Measurements from ENCODE around the gene SLC4A4.

Gene SLC4A4

DNA sequence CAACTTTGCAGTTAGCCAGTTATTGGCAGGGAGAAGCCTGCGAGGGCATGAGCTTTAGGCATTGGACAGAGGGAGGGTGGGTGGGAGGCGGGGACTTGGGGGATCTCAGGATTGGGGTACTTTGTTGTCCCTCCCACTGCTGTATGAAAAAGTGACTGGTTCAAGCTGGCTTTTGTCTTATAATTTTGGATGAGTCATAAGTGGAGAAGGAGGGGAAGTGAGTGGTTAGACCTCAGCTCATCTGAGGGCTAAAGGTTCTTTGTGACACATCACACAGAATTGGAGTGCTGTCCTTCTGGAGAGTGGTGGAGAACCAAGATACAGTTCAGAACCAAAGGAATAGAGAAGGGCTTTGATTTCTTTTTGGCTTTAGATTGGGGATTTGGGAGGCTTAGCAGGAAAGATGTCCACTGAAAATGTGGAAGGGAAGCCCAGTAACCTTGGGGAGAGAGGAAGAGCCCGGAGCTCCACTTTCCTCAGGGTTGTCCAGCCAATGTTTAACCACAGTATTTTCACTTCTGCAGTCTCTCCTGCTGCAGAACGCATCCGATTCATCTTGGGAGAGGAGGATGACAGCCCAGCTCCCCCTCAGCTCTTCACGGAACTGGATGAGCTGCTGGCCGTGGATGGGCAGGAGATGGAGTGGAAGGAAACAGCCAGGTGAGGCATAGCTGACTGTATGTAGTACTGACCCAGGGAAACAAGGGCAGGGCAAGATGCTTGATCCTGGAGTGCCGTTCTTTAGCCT lies at the start of gene SLC4A4:
Gene SLC4A4, plus strand, starts transcription at position 175 of the 748 bp plus-strand sequence.
- no peak for DNase-seq

DNA sequence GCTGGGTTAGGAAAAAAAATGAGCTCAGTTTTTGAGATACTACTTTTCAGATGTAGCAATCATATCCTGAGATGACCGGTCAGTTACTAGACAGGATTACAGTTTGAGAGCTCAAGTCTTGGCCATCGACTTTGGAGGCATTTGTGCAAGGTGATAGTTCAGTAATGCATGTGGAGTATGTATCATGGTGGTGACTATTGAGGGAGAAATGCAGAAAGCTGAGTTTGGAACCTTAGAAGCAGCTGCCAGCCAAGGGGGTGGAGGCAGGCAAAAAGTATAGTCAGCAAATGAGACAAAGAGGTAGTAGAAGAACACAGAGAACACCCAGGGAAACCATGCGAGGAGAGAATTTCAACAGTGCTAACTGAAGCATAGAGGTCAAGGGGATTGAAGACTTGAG lies 48.7 kb upstream of the SLC4A4 start:
- DNase-seq: peak in 4 of 58 donors; percentile 9 to 22 (median 13)

DNA sequence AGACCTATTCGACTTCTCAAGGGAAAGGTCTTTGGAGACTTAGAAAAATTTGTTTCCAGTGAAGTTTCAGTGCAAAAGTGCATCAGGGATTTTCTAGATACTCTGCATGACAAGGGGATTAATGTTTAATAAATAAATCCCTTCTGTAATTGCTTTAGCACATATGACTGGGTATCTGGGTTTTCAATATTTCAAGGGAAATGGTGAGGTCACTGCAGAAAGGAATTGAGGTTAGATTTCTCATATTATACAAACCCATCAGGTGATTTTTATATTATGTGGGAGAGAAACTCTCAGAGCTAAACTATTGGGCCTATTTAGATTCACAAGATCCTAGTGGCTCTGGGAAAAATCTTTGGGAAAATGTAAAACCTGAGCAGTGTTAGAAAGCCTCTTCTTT lies 48.3 kb upstream of the SLC4A4 start:
- no peak for DNase-seq

DNA sequence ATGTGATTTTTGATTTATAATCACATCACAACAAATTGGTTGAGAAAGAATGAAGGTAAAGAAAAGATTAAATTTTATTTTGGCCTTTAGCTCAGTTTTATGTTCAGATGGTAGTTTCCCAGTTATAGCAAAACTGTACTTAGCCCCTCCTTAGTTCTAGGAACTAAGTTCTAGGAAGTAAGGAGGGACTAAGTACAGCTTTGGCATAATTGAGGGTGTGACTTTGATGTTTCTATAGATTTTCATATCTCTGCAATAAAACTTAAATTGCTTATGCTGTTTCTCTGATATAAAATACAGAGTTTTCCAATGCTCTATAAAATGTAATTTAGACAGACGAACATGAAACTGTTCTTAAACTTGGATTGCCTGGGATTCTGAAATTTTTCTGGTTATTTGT lies 46.6 kb upstream of the SLC4A4 start:
- no peak for DNase-seq

DNA sequence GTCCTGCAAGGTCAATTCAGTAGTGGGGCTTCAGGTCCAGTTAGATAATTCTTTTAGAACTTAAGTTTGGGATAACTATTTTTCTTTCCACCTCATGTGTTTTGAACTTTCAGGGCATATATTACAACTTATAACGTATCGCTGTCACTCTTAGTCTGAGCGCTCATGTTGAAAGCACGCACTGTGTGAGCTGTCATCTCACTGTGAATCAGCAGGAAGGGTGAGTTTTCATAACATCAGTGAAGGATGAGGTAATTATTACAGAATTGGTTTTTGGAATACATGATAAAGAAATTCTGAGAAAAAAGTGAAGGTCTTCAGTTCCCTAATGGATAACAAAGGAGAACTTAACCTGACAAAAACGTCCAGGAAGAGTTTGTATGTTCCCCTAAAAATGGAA lies 45.1 kb upstream of the SLC4A4 start:
- no peak for DNase-seq

DNA sequence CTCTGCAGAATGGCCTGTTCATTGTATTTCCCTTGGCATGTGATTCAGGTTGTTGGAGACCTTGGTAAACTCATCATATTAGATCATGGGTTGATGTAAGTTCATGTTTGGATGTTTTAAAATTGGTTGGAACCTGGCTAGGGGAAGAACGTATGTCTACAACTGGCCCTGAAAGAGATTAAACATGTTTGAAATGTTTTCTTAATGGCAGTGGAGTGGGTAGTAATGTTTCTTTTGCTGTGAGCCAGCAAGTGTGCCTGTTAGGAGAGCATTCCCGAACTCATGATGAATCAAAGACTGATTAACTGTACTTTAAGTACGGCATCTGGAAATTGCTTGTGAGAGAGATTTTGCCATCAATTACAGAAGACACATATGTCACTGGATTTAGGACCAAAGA lies 44.5 kb upstream of the SLC4A4 start:
- no peak for DNase-seq

DNA sequence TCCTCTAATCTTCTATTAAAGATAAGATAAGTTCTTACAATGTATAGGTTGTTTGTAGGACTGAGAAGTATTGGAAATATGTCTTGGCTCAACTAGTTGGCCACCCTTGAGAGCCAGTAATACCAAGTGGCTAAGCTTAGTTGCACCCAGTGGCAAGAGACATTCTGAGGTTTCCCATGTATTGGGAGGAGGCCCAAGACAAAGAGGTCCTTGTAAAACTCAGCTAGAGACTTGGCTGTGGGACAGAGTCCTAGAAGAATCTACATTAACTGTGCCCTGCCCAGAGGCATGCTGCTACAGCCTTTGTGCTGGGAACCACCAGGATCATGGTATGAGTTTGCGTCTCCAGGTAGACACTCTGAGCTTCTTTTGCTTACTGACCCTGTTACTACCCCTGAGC lies 41.9 kb upstream of the SLC4A4 start:
- DNase-seq: peak in 28 of 58 donors; percentile 8 to 78 (median 34)

DNA sequence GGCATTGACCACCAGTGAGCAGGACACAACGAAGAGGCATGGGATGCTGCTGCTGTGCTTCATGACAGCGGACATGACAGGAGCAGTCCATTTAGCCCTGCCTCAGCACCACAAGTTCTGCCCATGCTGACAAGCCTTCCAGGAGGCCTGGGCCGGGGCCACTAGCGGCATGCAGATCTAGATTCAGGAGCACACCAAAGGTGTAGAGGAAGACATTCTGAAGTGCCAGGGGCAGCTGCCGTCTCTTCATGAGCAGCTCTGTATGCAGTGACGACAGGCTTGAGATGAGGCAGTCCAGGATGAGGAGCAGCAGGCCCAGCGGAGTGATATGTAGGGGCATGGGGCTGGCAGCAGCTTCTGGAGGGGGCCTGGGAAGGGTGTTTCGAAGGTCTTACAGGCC lies 38.5 kb upstream of the SLC4A4 start:
- DNase-seq: no peak

DNA sequence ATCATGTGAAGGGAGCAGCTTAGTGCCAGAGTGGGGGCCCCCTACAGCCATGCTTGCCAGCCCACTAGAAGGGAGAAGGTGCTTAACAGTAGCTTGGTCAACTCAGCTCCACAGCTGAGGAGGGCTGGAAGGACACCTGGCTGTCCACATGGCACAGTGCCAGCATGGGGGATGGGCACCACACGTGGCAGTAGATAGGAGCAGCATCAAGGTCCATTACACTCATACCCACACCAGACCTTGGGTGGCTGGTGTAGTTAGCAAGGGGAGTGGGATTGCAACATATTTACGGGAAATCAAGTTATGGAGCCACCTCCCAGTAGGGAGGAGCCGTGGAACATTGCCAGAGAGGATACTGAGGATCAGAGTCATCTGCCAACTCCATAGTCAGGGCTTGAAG lies 37.9 kb upstream of the SLC4A4 start:
- DNase-seq: peak in 1 of 58 donors; percentile 3

DNA sequence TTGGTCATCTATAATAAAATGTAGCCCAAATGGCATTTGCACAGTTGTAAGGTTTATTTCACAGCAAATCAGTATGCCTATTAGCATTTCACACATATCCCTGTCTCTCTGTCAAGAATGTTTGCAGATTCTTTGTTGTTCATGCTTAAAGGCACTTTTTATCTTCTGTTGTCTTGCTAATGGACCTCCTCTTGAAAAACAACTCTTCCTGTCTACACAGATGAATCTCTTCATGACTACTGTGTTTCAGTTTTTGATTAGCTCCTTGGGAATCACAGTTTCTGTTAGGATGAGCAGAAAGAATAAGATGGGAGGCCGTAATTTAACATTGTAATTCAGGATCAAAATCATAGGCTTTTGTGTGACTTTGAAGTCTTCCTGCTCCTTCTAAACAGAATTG lies 35.5 kb upstream of the SLC4A4 start:
- DNase-seq: no peak

DNA sequence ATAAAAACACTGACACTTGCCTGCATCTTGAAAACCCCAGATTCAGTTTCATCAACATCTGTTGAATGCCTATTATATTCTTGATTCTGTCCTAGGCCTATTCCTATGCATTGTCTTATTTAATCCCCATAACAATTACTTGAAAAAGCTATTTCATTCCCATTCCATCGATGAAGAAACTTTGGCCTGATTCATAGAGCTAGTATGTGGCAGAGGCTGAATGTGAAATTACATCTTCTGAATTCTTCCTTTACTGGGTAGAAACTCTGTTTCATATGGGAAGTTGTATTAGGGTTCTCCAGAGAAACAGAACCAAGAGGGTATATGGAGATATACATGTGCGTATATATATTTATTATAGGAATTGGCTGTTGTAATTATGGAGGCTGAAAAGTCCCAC lies 35.0 kb upstream of the SLC4A4 start:
- no peak for DNase-seq

DNA sequence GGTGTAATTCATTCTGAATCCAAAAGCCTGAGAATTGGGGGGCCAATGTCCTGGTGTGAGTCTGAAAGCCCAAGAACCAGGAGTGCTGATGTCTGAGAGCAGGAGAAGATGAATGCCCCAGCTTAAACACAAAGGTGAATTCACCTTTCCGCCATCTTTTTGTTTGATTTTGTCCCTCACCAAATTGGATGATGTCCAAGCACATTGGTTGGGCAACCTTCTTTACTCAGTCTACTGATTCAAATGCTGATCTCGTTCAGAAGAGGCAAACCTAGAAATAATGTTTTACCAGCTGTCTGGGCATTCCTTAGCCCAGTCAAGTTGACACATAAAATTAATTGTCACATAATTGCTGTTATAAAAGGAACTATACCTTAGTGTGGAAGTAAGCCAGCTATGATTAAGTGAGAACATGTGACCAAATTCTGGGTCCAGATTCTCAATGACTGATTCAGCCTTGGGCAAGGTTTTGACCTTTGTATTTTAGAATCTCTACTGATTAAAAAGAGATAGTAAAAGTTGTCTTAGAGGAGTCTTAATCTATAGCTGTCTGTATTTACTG lies 34.5 kb upstream of the SLC4A4 start:
- DNase-seq: no peak

DNA sequence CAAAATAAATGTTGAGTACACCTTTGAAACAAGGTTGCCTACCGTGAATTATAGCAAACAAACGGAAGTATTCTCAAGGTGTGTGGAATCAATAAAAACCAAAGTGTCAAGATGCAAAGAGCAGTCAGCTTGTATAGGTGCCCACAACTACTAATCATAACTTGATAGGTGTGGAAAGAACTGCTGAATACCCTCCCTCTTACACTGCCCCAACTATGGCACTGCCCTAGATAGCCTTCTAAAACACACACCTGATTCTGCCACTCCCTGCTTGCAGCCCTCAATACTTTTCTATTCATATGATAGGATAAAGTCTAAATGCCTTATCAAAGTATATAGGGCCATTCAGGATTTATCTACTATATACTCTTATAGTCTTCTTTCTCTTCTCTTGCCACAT lies 31.1 kb upstream of the SLC4A4 start:
- DNase-seq: no peak

DNA sequence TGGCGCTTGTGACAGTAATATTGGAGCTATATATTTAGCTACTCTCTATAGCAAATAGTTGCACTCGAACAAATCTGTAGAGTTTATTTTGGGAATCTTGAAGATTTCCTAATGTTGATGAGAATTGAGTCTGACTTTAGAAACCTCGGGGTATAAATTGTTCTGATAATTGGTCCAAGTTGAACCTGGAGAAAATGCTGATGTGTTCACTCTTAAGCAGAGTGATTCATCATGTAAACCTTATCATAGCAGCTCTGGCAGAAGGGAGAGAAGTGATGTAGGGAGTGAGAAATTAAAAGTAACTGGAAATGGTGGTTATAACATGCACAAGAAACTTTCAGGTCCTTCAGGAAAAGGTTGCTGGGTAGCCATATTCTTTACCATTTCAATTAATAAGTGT lies 16.4 kb upstream of the SLC4A4 start:
- DNase-seq: no peak

DNA sequence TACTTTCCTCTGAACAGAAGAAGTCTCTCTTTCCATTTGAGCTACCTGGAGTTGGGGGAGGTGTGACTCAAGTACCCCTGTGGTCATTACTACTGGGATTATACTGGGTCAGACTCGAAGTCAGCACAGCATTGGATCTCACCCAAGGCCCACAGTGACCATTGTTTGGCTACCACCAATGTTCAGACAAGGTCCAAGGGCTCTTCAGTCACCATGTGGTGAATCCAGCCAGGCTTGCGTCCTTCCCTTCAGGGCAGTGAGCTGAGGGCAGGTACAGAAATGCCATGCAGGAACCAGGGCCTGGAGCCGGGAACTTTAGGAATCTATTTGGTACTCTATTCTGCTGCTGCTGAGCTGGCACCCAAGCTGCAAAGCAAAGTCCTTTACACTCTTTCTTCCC lies 5.5 kb upstream of the SLC4A4 start:
- no peak for DNase-seq

DNA sequence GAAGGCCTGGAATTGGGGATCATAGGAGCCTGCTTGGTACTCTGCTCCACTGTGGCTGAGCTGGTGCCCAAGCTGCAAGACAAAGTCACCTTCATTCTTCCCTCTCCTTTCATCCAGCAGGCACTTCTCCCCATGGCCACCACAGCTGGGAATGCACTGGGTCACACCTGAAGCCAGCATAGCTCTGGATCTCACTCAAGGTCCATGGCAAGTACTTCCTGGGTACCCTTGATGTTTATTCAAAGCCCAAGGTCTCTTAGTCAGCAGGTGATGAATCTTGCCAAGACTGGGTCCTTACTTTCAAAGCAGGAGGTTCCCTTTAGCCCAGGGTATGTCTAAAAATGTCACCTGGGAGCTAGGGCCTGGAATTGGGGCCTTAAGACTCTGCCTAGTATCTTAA lies 4.9 kb upstream of the SLC4A4 start:
- no peak for DNase-seq

DNA sequence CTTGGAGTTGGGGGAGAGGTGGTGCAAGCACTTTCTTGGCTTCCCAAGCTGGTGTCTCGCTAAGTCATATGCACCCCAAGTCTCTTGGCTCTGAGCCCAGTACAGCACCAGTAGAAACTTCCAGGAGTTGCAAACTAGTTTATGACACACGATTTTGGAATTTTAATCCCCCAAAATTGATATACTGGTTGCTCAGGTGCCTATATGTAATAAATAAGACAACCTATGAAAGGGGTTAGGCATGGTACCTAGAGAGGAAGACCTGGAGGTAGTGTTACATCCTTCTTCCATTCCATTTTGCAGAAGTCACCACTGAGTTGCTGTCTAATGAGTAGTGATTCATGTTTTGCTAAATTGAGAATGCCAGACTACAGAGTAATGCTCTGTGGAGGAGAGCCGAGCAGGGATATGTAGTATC lies 4.3 kb upstream of the SLC4A4 start:
- no peak for DNase-seq

DNA sequence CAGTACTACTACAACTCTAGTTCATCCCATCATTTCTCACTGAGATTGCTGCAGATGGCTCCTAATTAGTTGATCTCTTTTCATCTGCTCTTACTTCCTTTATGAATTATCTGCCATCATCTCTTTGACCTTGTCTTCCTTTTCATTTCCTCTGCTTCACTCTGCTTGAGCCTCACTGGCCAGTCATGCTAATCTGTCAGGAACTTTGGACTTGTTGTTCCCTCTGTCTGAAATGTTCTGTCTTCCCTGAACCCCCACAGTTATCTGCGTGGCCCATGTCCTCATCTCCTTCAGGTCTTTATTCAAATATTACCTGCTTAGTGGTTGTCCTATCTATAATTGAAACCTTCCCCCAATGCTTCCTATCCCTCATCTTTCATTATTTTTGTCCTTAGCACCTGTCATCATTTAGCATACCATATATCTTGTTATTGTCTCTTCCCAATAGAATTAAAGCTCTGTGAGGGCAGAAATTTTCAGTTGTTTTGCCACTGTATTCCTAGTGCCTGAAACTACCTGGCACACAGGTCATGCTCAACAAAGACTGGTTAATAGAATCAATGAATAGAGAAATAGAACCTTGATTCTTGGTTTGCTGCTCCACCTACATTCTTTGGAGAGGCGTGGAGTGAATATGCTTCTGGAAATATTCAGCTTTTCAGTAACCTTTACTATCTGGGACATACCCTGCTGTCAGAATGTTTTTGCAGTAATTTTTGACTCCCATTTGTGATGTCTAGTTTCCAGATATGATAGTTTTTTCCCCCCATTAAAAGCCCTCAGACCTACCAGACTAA lies 5.0 kb downstream of the SLC4A4 start:
- no peak for DNase-seq

DNA sequence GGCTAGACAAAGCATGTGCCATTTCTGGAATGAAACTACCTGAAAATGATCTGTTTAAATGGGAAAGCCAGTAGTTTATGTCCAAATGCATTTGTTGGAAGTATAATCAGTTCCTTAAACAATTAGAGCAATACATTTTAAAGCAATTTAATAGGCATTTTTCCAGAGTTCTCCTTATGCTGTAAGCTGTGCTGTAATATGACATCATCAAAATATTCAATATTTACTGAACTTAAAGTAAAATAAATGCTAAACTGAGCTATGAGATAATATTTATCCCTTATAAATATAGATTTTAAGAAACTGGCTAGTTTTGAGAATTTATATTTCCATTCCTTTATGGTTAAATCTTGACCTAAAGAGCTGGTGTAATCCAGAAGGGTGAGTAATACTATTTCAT lies 7.9 kb downstream of the SLC4A4 start:
- no peak for DNase-seq

DNA sequence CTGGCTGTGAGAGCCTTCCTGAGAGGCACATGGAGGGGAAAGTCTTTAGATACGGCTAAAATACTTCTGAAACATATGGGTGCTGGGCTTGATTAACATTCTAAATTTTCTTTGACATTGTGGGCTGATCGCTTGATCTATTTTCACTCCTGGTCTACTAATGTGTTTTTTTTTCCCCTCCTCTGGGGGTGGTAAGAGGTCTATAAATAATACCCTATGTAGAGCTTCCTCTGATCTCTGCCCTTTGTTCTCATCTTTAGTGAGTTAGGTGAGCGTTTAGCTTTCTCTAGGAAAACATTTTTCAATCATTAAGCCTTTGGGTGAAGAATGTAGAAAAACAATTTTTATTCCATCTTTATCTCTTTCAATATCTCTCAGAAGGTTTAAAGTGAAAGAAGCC lies 9.8 kb downstream of the SLC4A4 start:
- no peak for DNase-seq

DNA sequence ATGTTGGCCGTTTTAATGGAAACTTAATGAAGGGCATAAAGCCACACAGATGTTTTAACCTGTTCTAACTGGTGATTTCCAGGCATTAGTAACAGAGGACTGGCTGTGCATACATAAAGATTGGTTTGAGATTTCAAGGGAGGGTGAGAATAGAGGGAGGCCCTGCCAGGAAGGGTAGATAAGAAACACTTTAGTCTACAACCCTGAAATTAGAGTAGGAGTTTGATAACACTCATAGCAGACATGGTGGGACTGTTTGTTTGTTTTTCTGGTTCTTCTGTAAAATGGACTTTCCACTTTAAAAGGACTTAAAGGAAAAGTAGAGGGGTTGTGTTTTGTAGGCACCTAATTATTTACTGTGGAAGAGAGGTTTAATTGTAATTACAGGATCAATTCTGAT lies 16.2 kb downstream of the SLC4A4 start:
- DNase-seq: no peak

DNA sequence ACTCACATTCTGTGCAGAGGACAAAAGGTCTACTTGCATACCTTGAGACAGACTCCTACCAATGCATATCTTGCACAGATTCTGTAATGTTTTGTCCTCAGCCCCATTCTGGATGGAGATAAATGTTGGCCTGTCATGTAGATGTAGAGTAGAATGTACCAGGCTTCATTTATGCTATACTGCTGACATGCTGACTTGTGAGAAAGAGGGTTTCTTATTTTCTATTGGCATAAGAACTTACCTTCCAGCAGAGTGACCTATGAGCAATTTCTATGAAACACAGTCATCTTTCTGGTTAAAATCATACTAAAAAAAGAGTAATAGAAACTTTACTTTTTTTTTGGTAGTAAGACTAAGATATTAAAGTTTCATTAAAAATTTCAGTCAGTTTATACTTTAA lies 17.2 kb downstream of the SLC4A4 start:
- DNase-seq: no peak
